ENCODE results near the gene MFSD6L.
"Not testable (repeated sequence)": the region's sequence is repeated elsewhere in the genome, so short reads cannot be mapped to it uniquely, and the experiment has no call there.

Gene MFSD6L

DNA sequence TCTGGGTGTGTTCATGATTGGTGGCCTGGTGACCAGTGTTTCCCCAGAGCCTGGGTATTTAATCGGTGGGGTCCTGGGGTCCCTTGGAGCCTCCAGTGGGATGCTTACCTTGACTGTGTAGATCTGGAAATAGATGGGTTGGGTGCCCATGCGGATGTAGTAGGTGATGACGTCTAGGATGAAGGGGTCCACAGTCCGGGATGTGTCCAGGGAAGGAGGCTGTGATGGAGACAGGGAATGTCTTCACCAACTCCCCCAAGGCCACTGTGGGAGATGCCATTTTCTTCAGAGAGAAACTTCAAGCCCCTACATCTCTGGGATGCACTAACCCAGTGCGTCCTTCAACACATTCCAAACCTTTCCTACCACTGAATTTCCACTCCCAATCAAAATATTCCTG, 24.1 kb upstream of the MFSD6L start:
- no peak for DNase-seq

DNA sequence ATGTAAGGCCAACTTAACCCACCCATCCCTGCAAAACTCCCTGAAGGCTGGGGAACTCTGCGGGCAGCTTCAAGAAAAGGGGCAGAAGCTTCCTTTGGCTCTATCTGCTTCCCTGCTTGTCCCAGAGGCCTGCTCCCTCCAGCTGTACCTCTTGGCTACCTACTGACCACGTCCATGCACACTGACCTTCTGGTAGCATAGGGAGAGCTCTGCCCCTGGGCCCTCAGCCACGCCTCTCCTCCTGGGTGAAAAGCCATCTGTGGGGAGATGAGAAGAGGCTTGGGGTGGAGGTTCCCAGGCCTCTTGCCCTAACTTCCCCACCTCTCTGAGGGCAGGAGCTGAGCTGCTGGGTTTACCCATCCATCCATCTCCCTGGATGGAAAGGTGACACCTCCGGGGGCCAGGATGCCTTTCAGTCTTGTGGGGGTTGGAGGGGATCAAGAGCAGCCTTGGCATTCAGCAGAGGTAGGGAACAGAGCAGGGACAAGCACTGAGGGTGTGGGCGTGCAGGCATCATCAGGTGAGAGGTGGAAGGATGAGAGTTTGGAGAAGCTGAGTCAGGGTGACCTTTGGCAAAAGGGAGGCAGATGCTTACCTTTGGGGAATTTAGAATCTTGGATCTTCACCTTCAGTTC, 23.4 kb upstream of the MFSD6L start:
- DNase-seq: no peak

DNA sequence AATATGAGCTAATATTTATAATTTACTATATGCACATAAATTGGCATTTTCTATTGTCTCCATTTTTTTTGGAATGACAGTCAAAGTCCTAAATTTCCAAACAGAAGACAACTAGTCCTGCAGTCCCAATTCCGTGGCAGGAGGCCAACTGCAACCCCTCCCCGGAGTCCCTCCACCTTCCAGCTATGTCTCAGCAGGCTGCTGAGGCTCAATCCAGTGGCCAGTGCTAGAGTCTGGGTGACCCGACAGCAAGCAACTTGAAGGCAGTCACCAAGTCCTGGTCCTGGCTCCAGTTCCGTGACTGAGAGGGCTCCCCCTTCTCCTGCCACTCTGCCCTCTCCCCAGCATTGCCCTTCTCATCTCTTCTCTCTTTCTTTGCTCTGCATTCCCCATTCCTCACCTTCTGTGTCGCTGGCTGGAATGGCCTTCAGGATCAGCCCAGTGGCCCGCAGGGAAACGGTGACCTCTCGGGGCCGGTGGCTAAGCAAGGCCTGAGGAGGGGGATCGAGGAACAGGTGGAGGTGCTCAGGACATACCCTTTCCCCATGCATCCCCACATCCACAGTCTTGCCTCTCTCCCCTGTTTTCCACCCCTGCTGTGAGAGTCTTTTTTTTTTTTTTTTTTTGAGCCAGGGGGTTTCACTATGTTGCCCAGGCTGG, 22.4 kb upstream of the MFSD6L start:
- no peak for DNase-seq

DNA sequence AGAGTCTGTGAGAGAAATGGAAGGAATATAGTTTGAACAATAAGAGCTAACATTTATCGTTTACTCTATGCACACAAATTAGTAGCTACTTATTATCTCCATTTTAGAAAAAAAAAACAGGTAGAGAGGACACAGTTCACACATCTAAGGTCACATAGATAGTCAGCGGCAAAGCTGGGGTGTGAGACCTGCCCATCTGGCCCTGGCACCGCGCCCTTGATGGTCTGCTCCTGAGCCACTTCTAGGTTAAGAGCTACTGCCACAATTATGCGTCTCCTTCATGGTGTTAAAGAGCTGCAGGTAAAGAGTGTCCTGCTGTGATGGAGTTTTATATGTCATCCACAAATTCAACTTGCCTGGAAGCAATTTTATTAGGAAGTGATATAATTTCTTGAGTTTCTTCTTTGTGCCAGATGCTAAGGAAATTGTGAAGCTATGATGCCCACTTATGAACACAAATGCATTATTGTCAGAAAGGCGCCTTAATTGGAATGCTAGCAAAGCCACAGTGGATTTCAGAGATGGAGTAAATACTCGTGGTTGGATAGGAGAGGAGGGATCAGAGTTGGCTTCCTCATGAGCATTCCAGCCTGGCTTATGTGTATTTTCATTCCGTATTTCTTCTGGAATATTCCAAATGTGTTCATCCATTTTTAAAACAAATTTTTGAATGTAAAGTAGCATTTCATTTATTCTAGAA, 21.3 kb upstream of the MFSD6L start:
- DNase-seq: no peak

DNA sequence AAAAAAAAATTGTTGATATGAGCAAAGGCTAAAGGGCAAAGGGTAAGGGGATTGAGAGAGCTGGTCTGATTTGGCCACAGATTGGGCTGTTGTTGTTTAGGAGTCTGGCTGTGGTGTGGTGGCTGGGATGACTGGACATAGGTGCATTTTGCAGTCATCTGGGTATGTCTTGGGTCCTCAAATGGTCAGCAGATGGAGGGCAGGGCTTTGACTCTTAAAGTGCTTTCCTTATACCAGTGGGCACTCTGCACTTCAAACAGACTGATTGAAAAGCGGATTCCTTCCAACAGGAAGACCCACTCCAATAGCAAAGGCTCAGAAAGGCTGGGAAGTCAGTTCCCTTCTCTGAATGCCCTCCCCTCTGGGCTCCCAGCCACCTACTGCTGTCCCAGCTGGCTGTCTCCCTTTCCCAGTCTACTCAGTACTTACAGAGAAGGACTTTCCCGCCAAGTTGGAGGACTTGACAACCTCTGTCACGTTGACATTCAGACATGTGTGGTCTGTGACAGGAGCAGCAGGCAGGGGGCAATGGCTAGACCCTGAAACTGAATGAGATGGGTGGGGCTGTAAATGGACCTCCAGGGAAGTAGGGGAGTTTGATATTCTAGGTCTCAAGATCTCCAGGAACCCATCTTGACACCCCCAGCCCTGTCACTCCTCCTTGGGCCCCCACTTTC, 19.6 kb upstream of the MFSD6L start:
- DNase-seq: no peak

DNA sequence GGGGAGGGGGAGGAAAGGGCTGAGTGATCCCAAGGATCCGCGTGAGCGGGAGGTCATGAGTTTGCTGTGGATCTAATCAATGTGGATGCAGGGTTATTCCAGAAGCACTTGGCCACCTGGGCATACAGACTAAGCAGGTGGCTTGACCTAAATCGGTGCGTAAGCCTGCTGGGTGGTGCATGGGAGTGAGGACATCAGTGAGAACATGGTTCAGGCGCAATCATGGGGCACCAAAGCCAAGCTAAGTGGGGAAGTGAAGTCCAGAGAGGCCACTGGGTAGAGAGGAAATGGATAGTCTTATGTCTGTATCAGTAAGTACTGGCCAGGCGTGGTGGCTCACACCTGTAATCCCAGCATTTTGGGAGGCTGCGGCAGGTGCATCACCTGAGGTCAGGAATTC, 18.9 kb upstream of the MFSD6L start:
- no peak for DNase-seq

DNA sequence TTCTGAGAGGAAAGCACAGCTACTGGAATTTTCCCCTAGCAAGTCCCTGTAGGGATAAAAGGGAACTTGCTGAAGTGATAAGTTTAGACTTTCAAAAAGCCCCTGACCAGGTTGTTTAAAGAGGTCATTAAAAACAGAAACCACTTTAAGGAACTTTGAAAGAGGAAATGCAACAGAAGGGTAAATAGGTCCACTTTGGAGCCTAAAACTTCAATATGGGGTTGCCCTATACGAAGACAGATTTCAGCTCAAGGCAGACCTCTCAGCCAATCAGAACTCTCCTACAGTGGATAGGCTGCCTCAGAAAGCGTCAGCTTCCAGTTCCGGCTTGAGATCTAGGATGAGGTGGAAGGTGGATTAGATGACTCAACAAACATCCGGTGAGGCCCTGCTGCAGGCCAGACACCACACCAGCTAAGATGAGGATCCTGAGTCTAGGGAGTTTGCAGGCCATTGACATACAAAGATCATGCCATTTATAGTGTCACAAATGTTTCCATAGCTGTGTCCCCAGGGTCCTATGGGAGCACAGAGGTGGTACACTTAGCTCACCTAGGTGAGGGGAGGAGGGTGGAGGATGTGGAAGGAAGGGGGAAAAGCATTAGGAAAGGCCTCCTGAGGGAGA, 7.9 kb upstream of the MFSD6L start:
- no peak for DNase-seq

DNA sequence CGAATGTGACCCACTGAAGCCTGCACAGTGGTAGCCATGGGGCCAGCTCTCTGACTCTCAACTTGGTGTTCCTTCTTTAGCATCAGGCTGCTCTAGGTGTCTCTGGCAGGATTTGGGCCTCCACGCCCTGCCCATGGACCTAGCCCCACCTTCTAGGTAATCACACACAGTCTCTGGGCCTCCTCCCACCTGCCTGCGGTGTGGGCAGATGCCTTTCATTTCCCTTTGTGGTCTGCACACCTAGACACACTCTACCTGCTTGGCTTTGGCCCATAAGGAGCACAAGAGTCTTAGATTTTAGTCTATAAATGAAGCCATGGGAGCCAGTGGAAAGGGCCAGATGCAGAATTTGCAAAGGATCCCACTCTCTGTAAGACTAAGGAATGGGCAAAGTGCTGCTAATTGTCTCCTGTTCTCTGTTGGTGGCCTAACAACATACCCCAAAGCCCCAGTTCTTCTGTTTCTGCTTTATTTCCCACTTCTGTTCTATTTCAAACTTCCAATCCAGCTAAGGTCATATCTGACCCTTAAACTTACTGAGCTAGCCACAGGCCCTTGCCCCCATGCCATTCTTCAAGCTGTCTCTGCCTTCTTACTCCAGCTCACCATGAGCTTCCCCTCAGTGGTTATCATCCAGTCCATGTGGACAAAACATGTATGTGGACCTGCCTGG, 7.2 kb upstream of the MFSD6L start:
- DNase-seq: no peak

DNA sequence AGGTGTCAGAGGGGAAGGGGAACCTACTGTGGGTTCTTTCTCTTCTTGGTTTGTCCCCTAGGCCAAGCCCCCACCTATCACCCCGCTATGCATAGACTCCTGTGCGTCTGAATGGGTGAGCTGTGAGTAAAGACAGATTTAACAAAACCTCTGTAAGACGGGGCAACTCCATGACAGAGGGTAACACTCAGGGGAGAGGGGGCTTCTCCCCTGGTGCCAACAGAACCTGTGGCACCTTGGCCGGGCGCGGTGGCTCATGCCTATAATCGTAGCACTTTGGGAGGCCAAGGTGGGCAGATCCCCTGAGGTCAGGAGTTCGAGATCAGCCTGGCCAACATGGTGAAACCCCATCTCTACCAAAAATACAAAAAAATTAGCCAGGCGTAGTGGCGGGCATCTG, 6.2 kb upstream of the MFSD6L start:
- DNase-seq: not testable (repeated sequence)

DNA sequence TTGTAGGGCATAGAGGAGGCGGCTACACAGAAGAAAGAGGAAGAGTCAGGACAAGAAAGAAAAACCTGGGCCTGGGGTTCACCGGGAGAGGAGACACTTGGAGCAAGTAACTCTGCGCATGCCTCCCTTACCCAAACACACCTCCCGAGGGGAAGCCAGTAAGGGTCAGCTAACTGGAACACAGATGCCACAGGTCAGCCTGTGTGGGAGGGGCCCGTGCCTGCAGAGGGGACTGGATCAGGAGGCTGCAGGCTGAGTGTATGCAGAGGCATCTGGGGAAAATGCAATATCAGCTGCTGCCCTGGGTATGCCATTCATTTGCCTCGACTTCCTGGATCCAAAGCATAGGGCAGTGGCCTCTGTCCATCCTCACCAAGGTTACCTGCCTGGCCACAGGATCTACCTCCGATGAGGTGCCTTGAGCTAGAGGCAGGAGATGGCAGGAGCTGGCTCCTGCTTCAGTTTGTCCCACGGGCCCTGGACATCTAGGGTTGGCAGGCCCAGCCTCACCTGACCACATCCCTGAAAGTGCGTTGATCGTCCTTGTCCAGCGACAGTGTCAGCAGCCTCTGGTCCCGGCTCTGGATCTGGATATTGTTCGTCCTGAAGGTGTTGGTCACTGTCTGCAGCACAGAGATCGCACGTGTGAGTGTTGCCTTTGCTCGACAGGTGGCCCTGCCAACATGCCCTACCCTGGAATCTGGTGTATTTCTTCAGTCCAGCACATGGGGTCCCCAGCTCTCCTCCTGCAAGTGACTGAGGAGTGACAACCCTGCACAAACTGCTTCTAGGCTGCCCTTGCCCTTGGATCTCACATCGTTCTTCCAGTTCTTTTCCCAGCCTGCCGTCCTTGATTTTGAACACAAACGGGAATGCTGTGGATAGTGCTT, 4.6 kb upstream of the MFSD6L start:
- DNase-seq: no peak

DNA sequence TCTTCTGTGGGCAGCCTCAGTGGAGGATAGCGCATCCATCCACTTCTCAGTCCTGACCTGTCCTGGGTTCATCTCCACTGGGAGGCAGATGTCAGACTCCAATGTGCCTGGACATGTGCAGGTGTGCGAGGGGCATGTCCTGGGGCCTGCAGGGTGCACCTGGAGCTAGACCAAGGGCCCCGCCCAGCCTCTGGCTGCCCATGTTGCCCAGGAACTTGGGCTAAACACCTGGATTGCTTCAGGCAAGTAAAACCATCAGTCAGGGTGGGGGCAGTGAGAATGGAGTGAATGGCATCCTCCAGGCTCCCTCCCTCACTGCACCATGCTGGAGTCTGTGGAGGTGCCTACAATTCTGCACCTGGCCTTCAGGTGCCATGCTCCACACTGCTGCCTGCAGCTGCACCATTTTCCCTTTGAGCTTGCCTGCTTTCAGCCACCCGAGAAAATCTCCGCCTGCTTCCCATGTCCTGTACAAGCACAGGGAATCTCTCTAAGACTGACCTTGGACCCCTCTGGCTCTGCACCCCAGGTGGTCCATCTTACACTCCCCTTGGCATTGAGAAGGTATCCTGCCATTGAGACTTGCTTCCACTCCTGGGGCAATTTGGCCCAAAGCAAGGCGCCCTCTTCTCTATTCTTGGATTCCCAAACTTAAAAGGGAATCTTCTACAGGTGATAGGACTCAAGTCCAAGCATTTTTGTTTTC, 2.1 kb upstream of the MFSD6L start:
- no peak for DNase-seq

DNA sequence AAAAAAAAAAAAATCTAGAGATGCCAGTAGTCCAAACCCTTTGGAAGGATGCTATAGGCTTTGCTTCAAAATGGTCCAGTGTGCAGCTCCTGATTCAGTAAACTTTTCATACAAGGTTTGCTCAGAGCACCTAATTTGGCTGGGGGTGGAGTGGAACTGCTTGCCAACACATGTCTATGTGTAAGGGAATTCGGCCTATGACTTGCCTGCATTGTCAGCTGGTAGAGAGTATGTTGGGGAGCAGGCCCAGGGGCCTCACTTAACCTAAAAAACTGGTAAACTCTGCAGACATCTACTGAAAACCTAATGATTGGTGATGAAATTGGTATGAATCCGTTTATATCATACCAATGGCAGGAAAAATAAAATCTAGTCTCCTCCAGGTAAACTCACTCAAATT, 1.5 kb upstream of the MFSD6L start:
- DNase-seq: no peak

DNA sequence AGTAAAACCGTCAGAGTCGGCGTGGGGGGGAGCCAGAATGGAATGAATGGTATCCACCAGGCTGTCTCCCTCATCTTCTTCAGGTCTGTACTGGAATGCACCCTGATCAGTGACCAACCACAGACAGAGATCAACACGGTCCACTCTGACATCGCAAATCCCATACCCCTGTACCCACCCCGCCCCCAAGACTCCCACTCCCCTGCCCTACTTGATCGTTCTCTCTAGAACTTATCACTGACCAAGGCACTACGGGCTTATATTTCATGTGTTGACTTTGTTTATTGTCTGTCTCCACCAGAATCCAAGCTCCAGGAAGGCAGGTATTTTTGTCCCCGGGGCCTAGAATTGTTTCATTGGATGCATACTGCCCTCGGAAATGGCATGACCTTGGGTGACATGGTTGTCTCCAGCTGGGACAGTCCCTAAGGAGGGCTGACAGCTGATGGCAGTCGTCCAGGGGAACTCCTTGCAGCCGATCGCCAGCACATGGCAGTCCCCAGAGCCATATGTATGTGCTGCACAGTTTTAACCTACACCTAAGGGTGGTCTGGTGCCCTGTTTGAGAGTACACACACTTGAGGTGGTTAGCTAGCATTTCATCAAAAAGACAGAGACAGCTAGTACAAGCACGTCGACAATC, 526 bp upstream of the MFSD6L start:
- no peak for DNase-seq

DNA sequence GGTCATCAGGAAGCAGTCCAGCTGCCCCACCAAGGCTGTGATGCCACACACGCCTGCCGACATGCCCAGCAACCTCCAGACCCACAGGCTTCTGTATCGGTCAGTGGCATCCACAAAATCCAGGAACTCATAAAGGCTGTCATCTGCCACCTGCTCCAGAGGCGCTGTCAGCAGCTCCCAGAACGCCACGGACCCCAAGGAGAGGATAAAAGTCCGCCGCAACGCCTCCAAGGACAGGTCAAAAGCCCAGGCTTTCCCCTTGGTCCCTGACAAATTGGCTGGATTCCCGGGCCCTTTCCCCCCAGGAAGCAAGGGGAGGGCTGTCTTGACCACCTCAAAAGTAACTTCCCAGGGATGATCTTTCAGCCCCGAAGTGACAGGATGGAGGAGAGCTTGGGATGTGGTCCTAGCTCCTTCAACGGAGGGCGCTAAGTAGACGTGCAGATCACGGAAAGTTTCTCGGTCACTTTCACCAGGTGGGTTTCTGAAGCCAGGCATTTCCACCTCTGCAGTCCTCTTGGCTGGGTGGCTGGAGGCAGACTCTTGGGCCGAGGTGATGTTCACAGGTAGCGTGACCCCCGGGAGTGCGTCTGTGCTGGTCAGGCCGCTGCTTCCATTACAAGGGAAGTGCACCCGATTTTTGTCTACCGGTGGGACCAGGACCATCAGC, 854 bp downstream of the MFSD6L start:
- DNase-seq: no peak

DNA sequence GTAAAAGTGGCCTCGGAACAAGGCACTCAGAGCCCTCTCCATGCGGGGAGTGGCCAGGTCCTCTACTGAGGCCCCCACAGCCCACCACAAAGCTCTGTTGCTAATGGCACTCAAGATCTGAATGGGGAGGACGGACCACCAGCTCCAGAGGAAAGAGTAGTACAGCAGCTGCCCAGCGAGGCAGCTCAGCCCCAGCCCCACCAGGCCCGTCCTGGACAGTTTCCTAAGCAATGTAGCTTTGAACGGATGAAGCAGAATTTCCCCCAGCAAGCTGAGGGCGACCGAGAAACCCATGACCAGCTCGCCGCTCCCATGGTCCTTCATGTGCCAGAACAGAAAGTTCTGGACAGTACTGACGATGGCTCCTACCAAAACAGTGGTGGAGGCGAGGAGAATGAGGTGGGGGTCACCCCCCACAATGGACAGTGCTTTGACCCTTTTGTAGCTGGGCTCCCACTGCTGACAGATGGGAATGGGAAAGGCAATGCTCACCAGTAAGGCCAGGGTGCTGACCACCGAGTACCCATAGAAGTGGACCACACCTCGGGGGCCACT, 1.5 kb downstream of the MFSD6L start:
- no peak for DNase-seq

DNA sequence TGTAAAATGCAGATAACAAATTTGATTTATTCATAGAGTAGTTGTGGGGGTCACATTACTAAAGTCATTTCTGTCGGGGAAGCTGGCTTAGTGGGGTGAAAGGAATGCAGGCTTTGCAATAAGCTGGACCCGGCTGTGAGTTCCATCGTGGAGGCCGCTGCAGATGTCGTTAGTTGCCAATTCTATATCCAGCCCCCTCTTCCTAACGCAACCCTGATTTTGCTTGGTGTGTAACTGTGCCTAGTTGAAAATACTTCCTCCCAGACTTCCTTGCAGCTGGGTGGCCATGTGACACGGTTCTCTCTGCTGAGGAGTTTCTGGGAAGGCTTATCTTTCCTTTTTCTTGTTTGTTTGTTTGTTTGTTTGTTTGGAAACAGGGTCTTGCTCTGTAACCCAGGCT, 4.5 kb downstream of the MFSD6L start:
- DNase-seq: no peak

DNA sequence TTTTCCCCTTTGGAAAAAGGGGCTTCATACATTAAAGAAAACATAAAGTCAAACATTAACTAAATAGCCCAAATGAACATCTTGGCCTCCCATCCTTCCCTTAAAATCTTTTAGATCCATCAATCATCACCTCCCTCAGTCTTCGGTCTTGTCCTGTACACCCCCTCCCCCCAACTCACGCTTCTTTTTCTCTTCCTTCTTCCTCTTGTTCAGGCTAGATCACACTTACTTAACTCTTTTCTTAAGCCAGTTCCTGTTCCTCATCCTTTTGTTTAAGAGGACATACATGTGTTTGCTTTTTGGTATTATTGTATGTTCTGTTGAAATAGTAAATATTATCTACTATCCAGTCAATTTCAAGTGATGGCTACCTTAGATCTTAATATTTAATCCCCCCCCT, 5.5 kb downstream of the MFSD6L start:
- no peak for DNase-seq

DNA sequence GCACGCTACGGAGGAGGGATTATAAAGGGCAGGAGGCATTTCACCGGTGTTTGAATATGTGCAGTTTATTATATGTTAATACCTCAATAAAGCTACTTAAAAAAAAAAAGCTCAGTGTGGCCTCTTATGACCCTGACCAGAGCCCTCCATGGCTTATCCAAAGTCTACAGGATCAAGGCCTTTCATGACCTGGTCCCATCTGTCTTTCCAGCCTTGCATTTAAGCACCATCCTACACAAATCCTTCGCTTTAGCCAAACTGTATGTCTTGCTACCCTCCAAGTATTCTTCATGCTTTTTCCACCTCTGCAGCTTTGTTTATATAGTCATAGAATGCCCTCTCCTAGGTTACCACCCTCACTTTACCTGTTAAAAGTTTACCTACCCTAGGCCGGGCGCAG, 6.5 kb downstream of the MFSD6L start:
- no peak for DNase-seq

DNA sequence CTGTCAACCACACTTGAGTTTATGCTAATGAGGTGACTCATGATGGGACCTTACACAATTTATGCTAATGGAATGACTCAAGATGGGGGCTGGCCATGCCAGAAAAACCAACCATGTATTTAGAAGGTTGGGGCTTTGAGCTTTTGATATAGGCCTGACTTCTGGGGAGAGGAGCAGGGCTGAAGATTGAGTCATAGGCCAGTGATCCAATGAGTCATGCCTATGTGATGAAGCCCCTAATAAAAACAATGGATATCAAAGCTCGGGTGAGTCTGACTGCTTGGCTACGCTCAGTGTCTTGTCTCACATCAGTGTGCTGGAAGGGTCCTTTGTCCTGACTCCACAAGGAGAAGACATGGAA, 7.3 kb downstream of the MFSD6L start:
- no peak for DNase-seq

Data from NCI-H1105 (cell line).